T follicular helper cell (primary cell): ENCODE results near the gene GORASP1.
"Not testable (repeated sequence)": the region's sequence is repeated elsewhere in the genome, so short reads cannot be mapped to it uniquely, and the experiment has no call there.

Experiments
- DNase-seq: peaks from one replicate; pipeline ENCODE4 v3.0.0-alpha.2; 2020; ENCODE audit warnings: low read depth

Gene GORASP1

GRCh38 chr3:39065197-39065596, 42.2 kb downstream of the GORASP1 start:
- DNase-seq: no peak

- DNase-seq: no peak
Observed at GRCh38 chr3:39064646-39065045, 42.8 kb downstream of the GORASP1 start.

GRCh38 chr3:39063143-39063542, 44.3 kb downstream of the GORASP1 start:
- DNase-seq: no peak

- no peak for DNase-seq
Observed at GRCh38 chr3:39062180-39062579, 45.2 kb downstream of the GORASP1 start.

- not testable (repeated sequence) for DNase-seq
Observed at GRCh38 chr3:39061228-39061627, 46.2 kb downstream of the GORASP1 start.

GRCh38 chr3:39056151-39056550, 51.3 kb downstream of the GORASP1 start:
- DNase-seq: no peak

- no peak for DNase-seq
Observed at GRCh38 chr3:39053696-39054095, 53.7 kb downstream of the GORASP1 start.

- DNase-seq: no peak
Observed at GRCh38 chr3:39052583-39052982, 54.8 kb downstream of the GORASP1 start.

GRCh38 chr3:39051649-39052561, 55.5 kb downstream of the GORASP1 start, which contains the start of the genes SCN11A and WDR48:
Gene SCN11A (minus strand): TSS chr3:39051944. CDS start chr3:38950362, 101,582 bp downstream.
Gene WDR48 (plus strand): TSS chr3:39052016. CDS start chr3:39052026, 10 bp downstream.
- DNase-seq: peak; percentile 90

- DNase-seq: no peak
Observed at GRCh38 chr3:39050029-39050428, 57.4 kb downstream of the GORASP1 start.
